Smooth muscle cell (in vitro differentiated cells): Measurements from ENCODE around the gene G6PC1. TPM values are rescaled to one million over a fixed set of nuclear protein-coding genes. Genes with fewer than 3 reads are reported as not detected.
"Not testable (repeated sequence)": the region's sequence is repeated elsewhere in the genome, so short reads cannot be mapped to it uniquely, and the experiment has no call there.

Experiments used
- DNase-seq: peaks from one replicate; lab custom pipeline; 2025; ENCODE audit not compliant: unreplicated experiment; lab: John Stamatoyannopoulos, UW
- H2AFZ ChIP-seq: fragments of 200-600 bp; sonication (generic); 2 replicates; pipeline ENCODE4 v1.6.0; 2016; ENCODE audit warnings: antibody characterized with exemption, low read depth, mild to moderate bottlenecking
- H3F3A ChIP-seq: fragments of 200-600 bp; sonication (generic); 2 replicates; pipeline ENCODE4 v1.6.0; 2017; ENCODE audit warnings: antibody characterized with exemption, low read depth
- H3K27ac ChIP-seq: fragments of 200-600 bp; sonication (generic); 2 replicates; pipeline ENCODE4 v1.5.1; 2016; ENCODE audit warnings: low read depth, mild to moderate bottlenecking
- H3K27me3 ChIP-seq: fragments of 200-600 bp; sonication (generic); 2 replicates; pipeline ENCODE4 v1.6.1; 2016; ENCODE audit warnings: low read depth, mild to moderate bottlenecking
- H3K36me3 ChIP-seq: fragments of 200-600 bp; sonication (generic); 2 replicates; pipeline ENCODE4 v1.5.1; 2016; ENCODE audit warnings: low read depth
- H3K4me1 ChIP-seq: fragments of 200-600 bp; sonication (generic); 2 replicates; pipeline ENCODE4 v1.5.1; 2016; ENCODE audit warnings: low read depth
- H3K4me2 ChIP-seq: fragments of 200-600 bp; sonication (generic); 2 replicates; pipeline ENCODE4 v1.6.0; 2016; ENCODE audit warnings: mild to moderate bottlenecking
- H3K4me3 ChIP-seq: fragments of 200-600 bp; sonication (generic); 2 replicates; pipeline ENCODE4 v1.5.1; 2016; ENCODE audit warnings: mild to moderate bottlenecking
- H3K79me2 ChIP-seq: fragments of 200-600 bp; sonication (generic); 2 replicates; pipeline ENCODE4 v1.6.0; 2016; ENCODE audit warnings: low read depth, mild to moderate bottlenecking
- H3K9ac ChIP-seq: fragments of 200-600 bp; sonication (generic); 2 replicates; pipeline ENCODE4 v1.6.0; 2016; ENCODE audit warnings: low read depth
- H3K9me3 ChIP-seq: fragments of 200-600 bp; sonication (generic); replicated peaks from 2 replicates; pipeline ENCODE4 v1.5.1; 2016; ENCODE audit warnings: low read depth
- H4K20me1 ChIP-seq: fragments of 200-600 bp; sonication (generic); 2 replicates; pipeline ENCODE4 v1.6.0; 2016; ENCODE audit warnings: low read depth
- CTCF ChIP-seq: fragments of 200-600 bp; sonication (generic); IDR thresholded peaks from 2 replicates; pipeline ENCODE4 v1.5.1; 2017; ENCODE audit warnings: borderline replicate concordance, mild to moderate bottlenecking, antibody characterized with exemption; ENCODE audit not compliant: insufficient read depth, poor library complexity, severe bottlenecking
- WGBS: methylation state at CpG from one replicate; pipeline ENCODE4 v1.1.7; 2016; ENCODE audit warnings: low lambda C conversion rate; 5-methylcytosine and 5-hydroxymethylcytosine counted together
- polyA plus RNA-seq: library from polyadenylated mRNA; unstranded; fragments of >200 nt; fragmentation: Nextera tagmentation; extraction: Ambion mirVana; gene quantifications from 2 replicates; pipeline ENCODE4 v1.2.1, GENCODE V29; 2016
- total RNA-seq: library from RNA; depleted of rRNA; stranded (reverse); fragments of >200 nt; gene quantifications from 2 replicates; pipeline ENCODE4 v1.2.3, GENCODE V29; 2014

G6PC1 gene
- total and polyA plus RNA-seq, 2 experiments from 2014 or later, result not detected

GRCh38 chr17:42895185-42895555, 5.4 kb upstream of the G6PC1 start:
- H4K20me1 ChIP-seq, result no peaks in the 10 kb centered on the region
- DNase-seq, result peak; percentile 1
- H3K36me3 ChIP-seq, result no peaks in the 10 kb centered on the region
- no peak for TF ChIP-seq CTCF
- no peaks in the 10 kb centered on the region for H3K9me3 ChIP-seq
- peak overlapping the region; percentile 33 for H3K4me2 ChIP-seq
- peaks cover 3% of the 10 kb centered on the region for H3K4me1 ChIP-seq
- H3K9ac ChIP-seq, result no peak overlapping the region
- 16% methylated on average over 2 of the region's 2 CpGs for WGBS
- H3K79me2 ChIP-seq, result no peaks in the 10 kb centered on the region
- H3K27ac ChIP-seq, result peak overlapping the region; percentile 44
- H3K27me3 ChIP-seq, result no peaks in the 10 kb centered on the region
- H3F3A ChIP-seq, result peaks cover 7% of the 10 kb centered on the region
- H2AFZ ChIP-seq, result no peak overlapping the region
- H3K4me3 ChIP-seq, result no peak overlapping the region

- Histone ChIP-seq H3K79me2 (no peaks in the 10 kb centered on the region), H3K36me3 (no peaks in the 10 kb centered on the region), H3F3A (no peaks in the 10 kb centered on the region), H3K4me1 (no peaks in the 10 kb centered on the region), H2AFZ (no peak overlapping the region), H3K27me3 (peaks cover 3% of the 10 kb centered on the region), H3K9ac (no peak overlapping the region), H4K20me1 (no peaks in the 10 kb centered on the region), H3K9me3 (no peaks in the 10 kb centered on the region), H3K4me3 (no peak overlapping the region), H3K4me2 (no peak overlapping the region), H3K27ac (no peak overlapping the region)
- WGBS, result 93% methylated on average over 7 of the region's 7 CpGs
- no peak for TF ChIP-seq CTCF
- DNase-seq, result no peak
These were observed 2.3 kb upstream of the G6PC1 start for GRCh38 chr17:42898147-42898811.

GRCh38 chr17:42899981-42900380, 618 bp upstream of the G6PC1 start:
- not testable (repeated sequence) for H3K4me3 ChIP-seq, H3K27ac ChIP-seq, H3K4me2 ChIP-seq, H3K36me3 ChIP-seq, H3K79me2 ChIP-seq, H3K9ac ChIP-seq, H3K4me1 ChIP-seq, H2AFZ ChIP-seq, H3K9me3 ChIP-seq, H4K20me1 ChIP-seq, DNase-seq, H3K27me3 ChIP-seq, H3F3A ChIP-seq
- WGBS, result 87% methylated on average over 3 of the region's 3 CpGs

GRCh38 chr17:42901535-42902229, 1.1 kb downstream of the G6PC1 start:
- 90% methylated on average over 10 of the region's 10 CpGs for WGBS
- Histone ChIP-seq H3K4me2 (no peak overlapping the region), H3F3A (no peaks in the 10 kb centered on the region), H3K9me3 (no peaks in the 10 kb centered on the region), H3K27ac (no peak overlapping the region), H3K4me1 (no peaks in the 10 kb centered on the region), H3K4me3 (no peak overlapping the region), H3K36me3 (no peaks in the 10 kb centered on the region), H3K79me2 (no peaks in the 10 kb centered on the region), H3K9ac (no peak overlapping the region), H3K27me3 (peaks cover 11% of the 10 kb centered on the region), H4K20me1 (no peaks in the 10 kb centered on the region), H2AFZ (no peak overlapping the region)
- no peak for TF ChIP-seq CTCF
- no peak for DNase-seq
